ENCODE data around the gene DNAL4.

DNAL4 gene

GRCh38 chr22:38831166-38831945 lies 37.4 kb upstream of the DNAL4 start:
- DNase-seq (no peak), ATAC-seq (replicated peaks) (no peak)
- no peaks in the 10 kb centered on the region for H3K9me3 Mint-ChIP-seq
- H3K4me1 Mint-ChIP-seq = peaks cover 0 to 3% of the 10 kb centered on the region in 2 donors
- H3K27me3 Mint-ChIP-seq = peaks cover 12 to 25% of the 10 kb centered on the region in 2 donors
- H3K4me3 Mint-ChIP-seq = no peak overlapping the region
- no peak overlapping the region for H3K27ac Mint-ChIP-seq
- no peaks in the 10 kb centered on the region for H3K36me3 Mint-ChIP-seq

GRCh38 chr22:38830845-38831108 lies 36.8 kb upstream of the DNAL4 start:
- H3K36me3 Mint-ChIP-seq = no peaks in the 10 kb centered on the region
- H3K9me3 Mint-ChIP-seq = no peaks in the 10 kb centered on the region
- DNase-seq = no peak
- no peak for ATAC-seq (replicated peaks)
- H3K4me3 Mint-ChIP-seq = no peak overlapping the region
- H3K27ac Mint-ChIP-seq = no peak overlapping the region
- peaks cover 0 to 3% of the 10 kb centered on the region in 2 donors for H3K4me1 Mint-ChIP-seq
- peaks cover 7 to 20% of the 10 kb centered on the region in 2 donors for H3K27me3 Mint-ChIP-seq

- Mint-ChIP-seq H3K9me3 (no peaks in the 10 kb centered on the region), H3K27ac (no peak overlapping the region), H3K36me3 (no peaks in the 10 kb centered on the region), H3K4me3 (no peak overlapping the region), H3K4me1 (peaks cover 0 to 3% of the 10 kb centered on the region in 2 donors), H3K27me3 (peaks cover 7 to 19% of the 10 kb centered on the region in 2 donors)
- ATAC-seq (replicated peaks) (no peak), DNase-seq (no peak)
Measured at GRCh38 chr22:38830026-38830844, 36.3 kb upstream of the DNAL4 start.

GRCh38 chr22:38829485-38829884 lies 35.5 kb upstream of the DNAL4 start:
- no peak overlapping the region for H3K27ac Mint-ChIP-seq
- peaks cover 5 to 16% of the 10 kb centered on the region in 2 donors for H3K27me3 Mint-ChIP-seq
- no peak overlapping the region for H3K4me3 Mint-ChIP-seq
- peaks cover 0 to 3% of the 10 kb centered on the region in 2 donors for H3K4me1 Mint-ChIP-seq
- H3K36me3 Mint-ChIP-seq = no peaks in the 10 kb centered on the region
- DNase-seq (no peak), ATAC-seq (replicated peaks) (no peak)
- no peaks in the 10 kb centered on the region for H3K9me3 Mint-ChIP-seq

GRCh38 chr22:38828616-38829205 lies 34.8 kb upstream of the DNAL4 start:
- Mint-ChIP-seq H3K9me3 (no peaks in the 10 kb centered on the region), H3K27ac (no peak overlapping the region), H3K4me3 (no peak overlapping the region), H3K27me3 (peaks cover 0 to 12% of the 10 kb centered on the region in 2 donors), H3K4me1 (peaks cover 0 to 3% of the 10 kb centered on the region in 2 donors), H3K36me3 (no peaks in the 10 kb centered on the region)
- DNase-seq (no peak), ATAC-seq (replicated peaks) (no peak)

DNA sequence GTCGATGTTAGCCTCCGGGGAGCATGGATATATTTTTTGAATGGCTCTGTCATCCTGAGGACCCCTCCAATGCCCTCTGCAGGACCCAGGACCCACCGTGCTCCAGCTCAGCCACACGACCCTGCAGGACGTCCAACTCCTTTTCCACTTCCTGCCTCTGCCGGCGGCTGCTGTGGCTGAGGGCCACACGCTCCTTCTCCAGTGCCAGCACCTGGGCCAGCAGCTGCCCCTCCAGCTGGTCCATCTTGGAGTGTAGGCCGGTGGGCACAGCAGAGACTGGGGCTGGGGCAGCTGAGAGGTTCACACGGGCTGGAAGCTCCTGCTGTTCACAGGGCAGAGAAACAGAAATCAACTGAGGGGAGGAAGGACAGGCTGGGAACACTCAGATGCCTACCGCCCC lies 34.2 kb upstream of the DNAL4 start:
- H3K4me3 Mint-ChIP-seq = no peak overlapping the region
- no peak overlapping the region for H3K27ac Mint-ChIP-seq
- ATAC-seq (replicated peaks) (no peak), DNase-seq (no peak)
- H3K4me1 Mint-ChIP-seq = peaks cover 0 to 3% of the 10 kb centered on the region in 2 donors
- H3K36me3 Mint-ChIP-seq = no peaks in the 10 kb centered on the region
- peaks cover 3 to 12% of the 10 kb centered on the region in 2 donors for H3K27me3 Mint-ChIP-seq
- H3K9me3 Mint-ChIP-seq = no peaks in the 10 kb centered on the region

DNA sequence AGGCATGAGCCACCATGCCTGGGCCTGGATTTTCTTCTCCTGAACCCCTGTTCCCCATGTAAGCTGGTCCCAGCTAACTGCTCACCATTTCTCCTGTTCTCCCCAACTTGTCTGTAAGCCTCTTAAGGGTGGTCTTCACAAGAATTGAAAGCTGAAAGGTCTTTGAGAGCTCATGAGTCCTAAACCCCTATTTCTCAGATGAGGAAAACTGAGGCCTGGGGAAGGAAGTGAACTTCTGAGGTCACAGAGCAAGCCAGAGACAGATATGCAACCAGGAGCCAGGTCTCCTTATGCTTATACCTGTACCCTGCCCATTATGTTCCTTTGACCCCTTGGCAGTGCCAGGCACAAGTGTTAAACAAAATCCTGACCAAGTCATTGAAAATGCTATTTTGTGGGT lies 33.6 kb upstream of the DNAL4 start:
- Mint-ChIP-seq H3K27me3 (peaks cover 7 to 12% of the 10 kb centered on the region in 2 donors), H3K9me3 (no peaks in the 10 kb centered on the region), H3K27ac (no peak overlapping the region), H3K4me1 (peaks cover 0 to 3% of the 10 kb centered on the region in 2 donors), H3K4me3 (no peak overlapping the region), H3K36me3 (no peaks in the 10 kb centered on the region)
- ATAC-seq (replicated peaks) = no peak
- DNase-seq = no peak

GRCh38 chr22:38826801-38827200 lies 32.9 kb upstream of the DNAL4 start:
- H3K27me3 Mint-ChIP-seq = peaks cover 8 to 13% of the 10 kb centered on the region in 2 donors
- H3K4me3 Mint-ChIP-seq = no peak overlapping the region
- H3K27ac Mint-ChIP-seq = no peak overlapping the region
- DNase-seq = no peak
- ATAC-seq (replicated peaks) = no peak
- no peaks in the 10 kb centered on the region for H3K36me3 Mint-ChIP-seq
- no peaks in the 10 kb centered on the region for H3K9me3 Mint-ChIP-seq
- peaks cover 0 to 3% of the 10 kb centered on the region in 2 donors for H3K4me1 Mint-ChIP-seq

GRCh38 chr22:38826386-38826785 lies 32.4 kb upstream of the DNAL4 start:
- Mint-ChIP-seq H3K9me3 (no peaks in the 10 kb centered on the region), H3K27me3 (peaks cover 11 to 17% of the 10 kb centered on the region in 2 donors), H3K4me3 (no peak overlapping the region), H3K36me3 (no peaks in the 10 kb centered on the region), H3K27ac (no peak overlapping the region), H3K4me1 (peaks cover 0 to 3% of the 10 kb centered on the region in 2 donors)
- ATAC-seq (replicated peaks) (no peak), DNase-seq (no peak)

DNA sequence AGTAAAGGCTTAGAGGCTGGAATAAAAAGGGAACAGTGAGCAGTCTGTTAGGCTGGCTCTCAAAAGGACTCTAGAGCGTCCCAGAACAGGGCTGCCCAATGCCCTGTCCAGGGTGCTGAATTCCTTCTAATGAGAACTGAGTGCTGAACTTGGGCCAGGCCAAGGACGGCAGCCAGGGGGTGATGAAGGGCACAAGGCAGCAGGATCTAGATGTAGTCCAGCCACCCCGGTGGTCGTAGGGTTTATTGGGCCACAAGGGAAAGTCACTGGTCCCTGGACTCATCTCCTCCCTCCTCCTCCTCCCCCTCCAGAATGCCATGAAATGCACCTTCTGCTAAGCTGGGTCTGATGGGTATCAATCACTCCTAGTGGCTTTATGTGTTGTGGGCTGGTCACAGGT lies 30.6 kb upstream of the DNAL4 start:
- H3K9me3 Mint-ChIP-seq = no peaks in the 10 kb centered on the region
- H3K36me3 Mint-ChIP-seq = no peaks in the 10 kb centered on the region
- H3K4me3 Mint-ChIP-seq = no peak overlapping the region
- H3K4me1 Mint-ChIP-seq = no peaks in the 10 kb centered on the region
- H3K27me3 Mint-ChIP-seq = peaks cover 11 to 18% of the 10 kb centered on the region in 2 donors
- H3K27ac Mint-ChIP-seq = no peak overlapping the region
- DNase-seq (no peak), ATAC-seq (replicated peaks) (peak; percentile 78 to 83)

- ATAC-seq (replicated peaks) (no peak), DNase-seq (no peak)
- H3K9me3 Mint-ChIP-seq = no peaks in the 10 kb centered on the region
- H3K4me3 Mint-ChIP-seq = no peak overlapping the region
- H3K27ac Mint-ChIP-seq = no peak overlapping the region
- H3K4me1 Mint-ChIP-seq = no peaks in the 10 kb centered on the region
- H3K36me3 Mint-ChIP-seq = no peaks in the 10 kb centered on the region
- H3K27me3 Mint-ChIP-seq = peaks cover 11 to 18% of the 10 kb centered on the region in 2 donors
Measured at GRCh38 chr22:38823637-38824036, 29.7 kb upstream of the DNAL4 start.

GRCh38 chr22:38823076-38823475 lies 29.1 kb upstream of the DNAL4 start:
- Mint-ChIP-seq H3K27me3 (peaks cover 15 to 22% of the 10 kb centered on the region in 2 donors), H3K4me3 (no peak overlapping the region), H3K4me1 (no peaks in the 10 kb centered on the region), H3K9me3 (no peaks in the 10 kb centered on the region), H3K27ac (no peak overlapping the region), H3K36me3 (no peaks in the 10 kb centered on the region)
- ATAC-seq (replicated peaks) = no peak
- no peak for DNase-seq

- Mint-ChIP-seq H3K27ac (no peak overlapping the region), H3K9me3 (no peaks in the 10 kb centered on the region), H3K4me3 (no peak overlapping the region), H3K4me1 (no peaks in the 10 kb centered on the region), H3K27me3 (peaks cover 29 to 30% of the 10 kb centered on the region in 2 donors), H3K36me3 (no peaks in the 10 kb centered on the region)
- ATAC-seq (replicated peaks) (no peak), DNase-seq (no peak)
Measured at GRCh38 chr22:38820020-38820419, 26.1 kb upstream of the DNAL4 start.

GRCh38 chr22:38819387-38819940 lies 25.5 kb upstream of the DNAL4 start:
- Mint-ChIP-seq H3K4me3 (no peak overlapping the region), H3K4me1 (no peaks in the 10 kb centered on the region), H3K27ac (no peak overlapping the region), H3K36me3 (no peaks in the 10 kb centered on the region), H3K9me3 (no peaks in the 10 kb centered on the region), H3K27me3 (peaks cover 35 to 36% of the 10 kb centered on the region in 2 donors)
- no peak for DNase-seq
- no peak for ATAC-seq (replicated peaks)
